ENCODE results near the gene WFS1.

GRCh38 chr4:6293661-6294060, 24.0 kb downstream of the WFS1 start:
- no peak for TF ChIP-seq CTCF (IDR thresholded peaks at IDR 0.05; ENCODE audit: insufficient read depth, low read length, poor library complexity, severe bottlenecking)
- no peak for TF ChIP-seq EZH2phosphoT487 (conservative IDR thresholded peaks at IDR 0.05; ENCODE audit: low read length)
